ENCODE results near the gene CXorf65.

The CXorf65 gene

GRCh38 chrX:71105628-71106027, 912 bp downstream of the CXorf65 start:
- no peak overlapping the region for H3K27ac ChIP-seq
- no peaks in the 10 kb centered on the region for H3K36me3 ChIP-seq (ENCODE audit: insufficient read depth)
- no peak overlapping the region for H3K4me3 ChIP-seq (IDR thresholded peaks at IDR 0.05; ENCODE audit: insufficient read depth, low read depth, low read length)
- H3K9ac ChIP-seq = no peak overlapping the region
- H3K79me2 ChIP-seq (ENCODE audit: insufficient read depth, low read depth) = peaks cover 16% of the 10 kb centered on the region
- H3K4me1 ChIP-seq (ENCODE audit: low read depth, poor library complexity, severe bottlenecking) = peaks cover 49% of the 10 kb centered on the region
- no peak overlapping the region for H3K4me2 ChIP-seq
- no peaks in the 10 kb centered on the region for H3K27me3 ChIP-seq (ENCODE audit: insufficient read depth, low read depth)
- TF ChIP-seq CTCF (conservative IDR thresholded peaks at IDR 0.05; ENCODE audit: low read depth, low read length) = no peak
- no peak overlapping the region for H2AFZ ChIP-seq (ENCODE audit: low read depth)
- no peaks in the 10 kb centered on the region for H4K20me1 ChIP-seq (ENCODE audit: insufficient read depth)

- peaks cover 31% of the 10 kb centered on the region for H3K4me1 ChIP-seq (ENCODE audit: low read depth, poor library complexity, severe bottlenecking)
- no peak for TF ChIP-seq CTCF (conservative IDR thresholded peaks at IDR 0.05; ENCODE audit: low read depth, low read length)
- no peaks in the 10 kb centered on the region for H3K27me3 ChIP-seq (ENCODE audit: insufficient read depth, low read depth)
- no peak overlapping the region for H3K4me3 ChIP-seq (IDR thresholded peaks at IDR 0.05; ENCODE audit: insufficient read depth, low read depth, low read length)
- no peak overlapping the region for H3K9ac ChIP-seq
- H3K27ac ChIP-seq = peak overlapping the region; percentile 27; the same call in 1 of the 2 replicates
- no peaks in the 10 kb centered on the region for H4K20me1 ChIP-seq (ENCODE audit: insufficient read depth)
- peak overlapping the region; percentile 18; the same call in 1 of the 2 replicates for H2AFZ ChIP-seq (ENCODE audit: low read depth)
- no peaks in the 10 kb centered on the region for H3K36me3 ChIP-seq (ENCODE audit: insufficient read depth)
- peak overlapping the region; percentile 63 for H3K4me2 ChIP-seq
- H3K79me2 ChIP-seq (ENCODE audit: insufficient read depth, low read depth) = no peaks in the 10 kb centered on the region
Measured at GRCh38 chrX:71103110-71103983, 3.2 kb downstream of the CXorf65 start.

- no peaks in the 10 kb centered on the region for H3K27me3 ChIP-seq (ENCODE audit: insufficient read depth, low read depth)
- no peak for TF ChIP-seq CTCF (conservative IDR thresholded peaks at IDR 0.05; ENCODE audit: low read depth, low read length)
- H3K4me1 ChIP-seq (ENCODE audit: low read depth, poor library complexity, severe bottlenecking) = peaks cover 41% of the 10 kb centered on the region
- no peak overlapping the region for H3K27ac ChIP-seq
- H3K79me2 ChIP-seq (ENCODE audit: insufficient read depth, low read depth) = no peaks in the 10 kb centered on the region
- H3K9ac ChIP-seq = no peak overlapping the region
- H3K36me3 ChIP-seq (ENCODE audit: insufficient read depth) = no peaks in the 10 kb centered on the region
- H2AFZ ChIP-seq (ENCODE audit: low read depth) = no peak overlapping the region
- H4K20me1 ChIP-seq (ENCODE audit: insufficient read depth) = no peaks in the 10 kb centered on the region
- H3K4me2 ChIP-seq = no peak overlapping the region
- H3K4me3 ChIP-seq (IDR thresholded peaks at IDR 0.05; ENCODE audit: insufficient read depth, low read depth, low read length) = no peak overlapping the region
Measured at GRCh38 chrX:71102292-71102691, 4.2 kb downstream of the CXorf65 start.

GRCh38 chrX:71100581-71101505, 5.7 kb downstream of the CXorf65 start:
- no peaks in the 10 kb centered on the region for H3K36me3 ChIP-seq (ENCODE audit: insufficient read depth)
- H3K4me1 ChIP-seq (ENCODE audit: low read depth, poor library complexity, severe bottlenecking) = peaks cover 39% of the 10 kb centered on the region
- no peak overlapping the region for H3K27ac ChIP-seq
- no peaks in the 10 kb centered on the region for H3K79me2 ChIP-seq (ENCODE audit: insufficient read depth, low read depth)
- no peaks in the 10 kb centered on the region for H3K27me3 ChIP-seq (ENCODE audit: insufficient read depth, low read depth)
- no peak for TF ChIP-seq CTCF (conservative IDR thresholded peaks at IDR 0.05; ENCODE audit: low read depth, low read length)
- no peak overlapping the region for H3K4me3 ChIP-seq (IDR thresholded peaks at IDR 0.05; ENCODE audit: insufficient read depth, low read depth, low read length)
- no peak overlapping the region for H3K4me2 ChIP-seq
- H3K9ac ChIP-seq = no peak overlapping the region
- no peaks in the 10 kb centered on the region for H4K20me1 ChIP-seq (ENCODE audit: insufficient read depth)
- H2AFZ ChIP-seq (ENCODE audit: low read depth) = no peak overlapping the region
